Testis (tissue), 3 donors: ENCODE measurements around the gene MPG. TPM values are rescaled to one million over a fixed set of nuclear protein-coding genes. Genes with fewer than 3 reads are reported as not detected.

Source experiments
- DNase-seq: peaks from one replicate; pipeline ENCODE4 v3.0.0-alpha.2; 2019
- H3K27ac ChIP-seq, 2 donors: fragments of 200-600 bp; sonication (generic); one replicate each; pipeline ENCODE4 v1.5.1; 2019
- H3K27me3 ChIP-seq: fragments of 200-600 bp; sonication (generic); one replicate; pipeline ENCODE4 v1.5.1; 2019
- H3K36me3 ChIP-seq: fragments of 200-600 bp; sonication (generic); one replicate; pipeline ENCODE4 v1.5.1; 2017; ENCODE audit warnings: low read depth; ENCODE audit errors: missing control alignments
- H3K4me1 ChIP-seq: fragments of 200-600 bp; sonication (generic); one replicate; pipeline ENCODE4 v1.5.1; 2019
- H3K4me3 ChIP-seq, 2 donors: fragments of 200-600 bp; sonication (generic); one replicate each; pipeline ENCODE4 v1.5.1; 2017 to 2019
- H3K9me3 ChIP-seq: fragments of 200-600 bp; sonication (generic); one replicate; pipeline ENCODE4 v1.5.1; 2017
- POLR2A ChIP-seq: fragments of 450-650 bp; IDR thresholded peaks from one replicate; pipeline ENCODE4 v1.6.1; 2017; ENCODE audit warnings: antibody characterized with exemption, mild to moderate bottlenecking, moderate library complexity
- WGBS, 2 donors: methylation state at CpG; one replicate each; pipeline ENCODE4 v1.1.5; 2018; 5-methylcytosine and 5-hydroxymethylcytosine counted together
- intact Hi-C: fragments of 100-400 bp; cut with DNase I; formaldehyde crosslinking; loops from one replicate; pipeline ENCODE4 v1.15.1; 2023; ENCODE audit warnings: low total_unique reads
- polyA plus RNA-seq: library from polyadenylated mRNA; stranded (reverse); fragments of 350-450 nt; fragmentation: Illumina TruSeq; extraction: RNeasy Lipid Tissue Mini Kit (QIAGEN cat#74804); gene quantifications from one replicate; pipeline ENCODE4 v1.2.3, GENCODE V29; 2014; ENCODE audit warnings: low read depth, low replicate concordance; ENCODE audit not compliant: insufficient read depth
- total RNA-seq, 2 donors: library from RNA; depleted of rRNA; stranded (reverse); fragments of >200 nt; gene quantifications; one replicate each; pipeline ENCODE4 v1.2.3, GENCODE V29; 2016
- TF ChIP-seq, protein P1 (sequence below), 3 experiments: fragments of 450-650 bp in 2 of 3; fragments of 200-600 bp in 1 of 3; sonication (generic) in 1 of 3; IDR thresholded peaks; one replicate each; pipeline ENCODE4 v1.5.1; 2016 to 2019; ENCODE audit warnings: antibody characterized with exemption in 3 of 3, mild to moderate bottlenecking in 2 of 3, moderate library complexity in 1 of 3

The MPG gene
- total and polyA plus RNA-seq, 3 donors from 2014 or later, result 42.6 to 61.7 (median 44.8) TPM

GRCh38 chr16:89391-90302 is 11.6 kb downstream of the MPG start:
- intact Hi-C loops, result no loop called here
- TF ChIP-seq, protein P1, sequence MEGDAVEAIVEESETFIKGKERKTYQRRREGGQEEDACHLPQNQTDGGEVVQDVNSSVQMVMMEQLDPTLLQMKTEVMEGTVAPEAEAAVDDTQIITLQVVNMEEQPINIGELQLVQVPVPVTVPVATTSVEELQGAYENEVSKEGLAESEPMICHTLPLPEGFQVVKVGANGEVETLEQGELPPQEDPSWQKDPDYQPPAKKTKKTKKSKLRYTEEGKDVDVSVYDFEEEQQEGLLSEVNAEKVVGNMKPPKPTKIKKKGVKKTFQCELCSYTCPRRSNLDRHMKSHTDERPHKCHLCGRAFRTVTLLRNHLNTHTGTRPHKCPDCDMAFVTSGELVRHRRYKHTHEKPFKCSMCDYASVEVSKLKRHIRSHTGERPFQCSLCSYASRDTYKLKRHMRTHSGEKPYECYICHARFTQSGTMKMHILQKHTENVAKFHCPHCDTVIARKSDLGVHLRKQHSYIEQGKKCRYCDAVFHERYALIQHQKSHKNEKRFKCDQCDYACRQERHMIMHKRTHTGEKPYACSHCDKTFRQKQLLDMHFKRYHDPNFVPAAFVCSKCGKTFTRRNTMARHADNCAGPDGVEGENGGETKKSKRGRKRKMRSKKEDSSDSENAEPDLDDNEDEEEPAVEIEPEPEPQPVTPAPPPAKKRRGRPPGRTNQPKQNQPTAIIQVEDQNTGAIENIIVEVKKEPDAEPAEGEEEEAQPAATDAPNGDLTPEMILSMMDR (IDR thresholded peaks at IDR 0.05), result no peak
- TF ChIP-seq POLR2A, result no peak
- DNase-seq, result no peak
- no peaks in the 10 kb centered on the region for H3K9me3 ChIP-seq
- no peak overlapping the region for H3K27ac ChIP-seq
- peaks cover 5% of the 10 kb centered on the region for H3K4me1 ChIP-seq
- no peak overlapping the region for H3K4me3 ChIP-seq
- no peaks in the 10 kb centered on the region for H3K36me3 ChIP-seq
- H3K27me3 ChIP-seq, result no peaks in the 10 kb centered on the region
- WGBS, 2 donors, result 94% methylated on average over 6 to 25 of the region's 30 CpGs

DNA sequence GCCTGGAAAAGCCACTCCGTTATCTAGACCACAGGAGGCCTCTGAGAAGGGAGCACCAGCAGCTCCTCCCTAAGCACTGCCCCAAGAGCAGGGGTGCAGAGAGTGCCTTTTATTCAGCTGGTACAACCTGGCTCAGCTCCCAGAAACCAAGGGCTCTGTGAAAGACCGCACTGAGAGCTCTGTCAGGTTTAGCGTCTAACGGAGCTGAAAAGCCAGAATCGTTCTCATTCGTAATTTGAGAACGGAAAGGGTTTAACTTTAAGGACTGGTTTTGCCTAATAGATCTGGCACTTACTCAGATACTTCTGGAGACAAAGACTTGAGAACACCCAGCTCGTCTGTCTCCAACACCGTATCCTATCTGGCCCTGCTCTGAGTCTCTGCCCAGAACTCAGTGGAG is 13.5 kb downstream of the MPG start:
- Histone ChIP-seq H3K4me3 (no peak overlapping the region), H3K9me3 (no peaks in the 10 kb centered on the region), H3K4me1 (peaks cover 5% of the 10 kb centered on the region), H3K36me3 (no peaks in the 10 kb centered on the region), H3K27me3 (no peaks in the 10 kb centered on the region), H3K27ac (no peak overlapping the region)
- 33 to 38% methylated on average over 9 of the region's 9 CpGs for WGBS, 2 donors
- intact Hi-C loops, result no loop called here
- peak; percentile 71 for DNase-seq
- TF ChIP-seq, protein P1 (IDR thresholded peaks at IDR 0.05), result no peak
- no peak for TF ChIP-seq POLR2A

DNA sequence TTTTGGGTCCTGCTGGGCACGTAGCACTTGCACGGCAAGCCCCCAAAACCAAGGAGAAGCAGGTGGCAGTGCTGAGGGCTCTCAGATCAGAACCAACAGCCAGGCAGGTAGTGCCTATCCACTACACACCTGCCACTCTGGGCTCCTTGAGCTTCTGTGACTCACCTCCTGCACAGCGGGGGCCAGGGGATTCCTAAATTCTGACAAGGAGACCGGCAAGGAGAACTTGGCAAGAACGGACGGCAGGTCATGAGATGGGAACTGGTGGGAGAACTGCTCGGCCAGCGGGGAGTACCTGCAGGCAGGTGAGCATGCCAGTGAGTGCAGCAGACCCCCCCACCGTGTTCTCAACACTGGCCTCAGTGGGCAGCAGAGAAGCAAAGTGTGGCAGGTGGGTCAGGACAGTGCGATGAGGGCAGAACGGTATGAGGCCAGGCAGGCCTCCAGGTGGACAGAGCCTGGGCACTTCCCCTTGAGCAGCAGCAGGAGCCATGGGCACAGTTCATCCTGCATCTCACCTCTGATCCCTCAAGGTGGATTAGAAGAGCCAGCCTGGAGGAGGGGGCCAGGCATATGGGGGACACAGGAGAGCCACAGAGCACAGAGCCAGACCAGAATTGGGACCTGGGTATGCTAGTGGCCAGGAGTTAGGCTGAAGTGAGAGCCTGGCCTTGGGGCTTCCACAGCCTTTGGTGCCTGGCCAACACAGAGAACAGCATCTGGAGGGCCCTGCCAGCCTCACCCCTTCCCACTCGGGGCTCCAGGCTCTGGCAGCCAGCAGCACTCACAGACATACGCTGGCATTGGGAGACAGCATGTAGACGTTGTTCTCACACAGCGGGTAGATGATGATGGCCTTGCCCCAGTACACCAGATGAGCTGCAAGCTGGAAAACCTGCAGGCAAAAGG is 14.7 kb downstream of the MPG start:
- WGBS, 2 donors, result 85 to 90% methylated on average over 4 to 15 of the region's 15 CpGs
- H3K36me3 ChIP-seq, result no peaks in the 10 kb centered on the region
- TF ChIP-seq, protein P1 (IDR thresholded peaks at IDR 0.05), result no peak
- TF ChIP-seq POLR2A, result no peak
- no peak overlapping the region for H3K4me3 ChIP-seq
- H3K9me3 ChIP-seq, result no peaks in the 10 kb centered on the region
- peaks cover 5% of the 10 kb centered on the region for H3K4me1 ChIP-seq
- no peak overlapping the region for H3K27ac ChIP-seq
- intact Hi-C loops, result no loop called here
- no peaks in the 10 kb centered on the region for H3K27me3 ChIP-seq
- no peak for DNase-seq

DNA sequence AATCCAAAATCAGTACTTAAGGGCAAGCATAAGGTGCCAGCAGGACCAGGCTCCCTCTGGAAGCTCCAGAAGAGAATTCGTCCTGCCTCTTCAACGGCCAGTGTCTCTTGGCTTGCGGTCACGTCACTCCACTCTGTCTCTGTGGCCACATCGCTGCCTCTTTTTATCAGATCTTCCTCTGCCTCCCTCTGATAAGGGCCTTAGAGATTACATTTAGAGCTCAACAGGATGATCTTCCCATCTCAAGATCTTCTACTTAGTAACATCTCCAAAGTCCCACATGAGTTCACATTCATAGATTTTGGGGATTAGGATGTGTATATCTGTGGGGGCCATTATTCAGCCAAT is 16.9 kb downstream of the MPG start:
- 79 to 87% methylated on average over 5 of the region's 5 CpGs for WGBS, 2 donors
- no peak for TF ChIP-seq POLR2A
- TF ChIP-seq, protein P1 (IDR thresholded peaks at IDR 0.05), result no peak
- H3K36me3 ChIP-seq, result no peaks in the 10 kb centered on the region
- H3K4me3 ChIP-seq, result no peak overlapping the region
- intact Hi-C loops, result no loop called here
- no peak overlapping the region for H3K27ac ChIP-seq
- H3K27me3 ChIP-seq, result no peaks in the 10 kb centered on the region
- H3K4me1 ChIP-seq, result peaks cover 5% of the 10 kb centered on the region
- DNase-seq, result no peak
- no peaks in the 10 kb centered on the region for H3K9me3 ChIP-seq
